Endodermal cell (in vitro differentiated cells): ENCODE data around the gene KCNK13. TPM values are rescaled to one million over a fixed set of nuclear protein-coding genes. Genes with fewer than 3 reads are reported as not detected.

ENCODE experiments used
- DNase-seq: peaks from one replicate; pipeline ENCODE4 v3.0.0-alpha.2; 2017
- H3K27ac ChIP-seq: 2 replicates; pipeline ENCODE4 v1.5.1; 2013; ENCODE audit warnings: mild to moderate bottlenecking, low read depth, low read length, moderate library complexity
- H3K27me3 ChIP-seq: 2 replicates; pipeline ENCODE4 v1.6.1; 2013; ENCODE audit warnings: mild to moderate bottlenecking, low read length, moderate library complexity; ENCODE audit not compliant: insufficient read depth, control insufficient read depth, poor library complexity, severe bottlenecking
- H3K36me3 ChIP-seq: 2 replicates; pipeline ENCODE4 v1.7.0; 2013; ENCODE audit warnings: mild to moderate bottlenecking, low read length, moderate library complexity; ENCODE audit not compliant: control insufficient read depth, insufficient read depth
- H3K4me1 ChIP-seq: one replicate; pipeline ENCODE4 v1.7.0; 2013; ENCODE audit warnings: low read length; ENCODE audit not compliant: control insufficient read depth, insufficient read depth
- H3K4me3 ChIP-seq: 2 replicates; pipeline ENCODE4 v1.5.1; 2013; ENCODE audit warnings: mild to moderate bottlenecking, low read length, moderate library complexity
- H3K9ac ChIP-seq: 2 replicates; pipeline ENCODE4 v1.6.1; 2013; ENCODE audit warnings: mild to moderate bottlenecking, low read length, moderate library complexity; ENCODE audit not compliant: poor library complexity, severe bottlenecking; ENCODE audit errors: extremely low read depth
- H3K9me3 ChIP-seq: 2 replicates; pipeline ENCODE4 v1.6.1; 2013; ENCODE audit warnings: mild to moderate bottlenecking, low read length, moderate library complexity; ENCODE audit not compliant: control insufficient read depth
- H3K27ac Mint-ChIP-seq: 2 replicates; pipeline ENCODE4 v1.8.0; 2020; ENCODE audit warnings: mixed read lengths
- H3K27me3 Mint-ChIP-seq: 2 replicates; pipeline ENCODE4 v1.8.0; 2021; ENCODE audit warnings: mild to moderate bottlenecking, mixed read lengths; ENCODE audit not compliant: insufficient read depth
- H3K36me3 Mint-ChIP-seq: 2 replicates; pipeline ENCODE4 v1.8.0; 2020; ENCODE audit warnings: low read depth, mixed read lengths
- H3K4me1 Mint-ChIP-seq: 2 replicates; pipeline ENCODE4 v1.8.0; 2020; ENCODE audit warnings: mixed read lengths
- H3K4me3 Mint-ChIP-seq: 2 replicates; pipeline ENCODE4 v1.8.0; 2020; ENCODE audit warnings: mild to moderate bottlenecking, moderate library complexity, mixed read lengths
- H3K9me3 Mint-ChIP-seq: 2 replicates; pipeline ENCODE4 v1.8.0; 2020; ENCODE audit warnings: mild to moderate bottlenecking, mixed read lengths
- WGBS, 2 experiments: methylation state at CpG; one replicate each; pipeline versions ENCODE4 v1.1.5 to v1.1.7; 2013; ENCODE audit warnings: missing lambda C conversion rate in 2 of 2, mixed read lengths in 1 of 2; ENCODE audit not compliant: insufficient coverage in 1 of 2, insufficient read length in 1 of 2; 5-methylcytosine and 5-hydroxymethylcytosine counted together
- total RNA-seq, 2 donors: library from RNA; stranded (reverse); fragmentation: NEBNext Ultra II Directional in 1 of 2; extraction: Animal tissue kit (Norgen Biotek cat#: 25700) in 1 of 2; gene quantifications; 2 replicates in 1 of 2; 3 replicates in 1 of 2; pipeline ENCODE4 v1.2.1, GENCODE V29; 2021
- TF ChIP-seq, protein P1 (sequence below): fragments of 200-600 bp; sonication (generic); conservative IDR thresholded peaks from 2 replicates; pipeline ENCODE4 v1.5.0; 2021; ENCODE audit warnings: antibody characterized with exemption, mild to moderate bottlenecking

The KCNK13 gene
- total RNA-seq, 2 donors from 2014 or later = 0.58 to 1.3 TPM

GRCh38 chr14:90045616-90046015 lies 16.2 kb upstream of the KCNK13 start:
- 87 to 100% methylated on average over 2 of the region's 2 CpGs for WGBS, 2 experiments
- H3K27ac Mint-ChIP-seq = no peak overlapping the region

DNA sequence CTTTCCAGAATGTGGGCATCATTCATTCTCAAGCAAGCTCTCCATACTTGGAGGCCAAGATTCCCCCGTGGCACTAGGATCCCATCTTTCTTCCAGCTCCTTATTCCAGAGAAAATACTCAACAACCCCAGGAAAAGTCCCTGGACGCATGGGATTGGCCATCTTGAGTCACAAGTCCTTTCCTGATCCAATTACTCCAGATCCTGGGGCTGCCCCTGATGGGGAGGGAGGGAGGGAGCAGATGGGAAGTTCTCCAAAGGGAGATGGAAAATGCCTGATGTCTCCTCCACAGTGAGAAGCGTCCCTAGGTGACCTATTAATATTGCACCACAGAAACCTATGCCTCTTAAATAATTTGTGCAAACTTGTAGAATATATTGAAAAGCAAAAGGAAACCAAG lies 12.4 kb upstream of the KCNK13 start:
- no peak overlapping the region for H3K4me3 ChIP-seq
- DNase-seq = no peak
- 86% methylated on average over 3 of the region's 3 CpGs; no CpG with 5 or more reads in 1 of the 2 experiments for WGBS, 2 experiments
- H3K27ac ChIP-seq = no peak overlapping the region
- no peak overlapping the region for H3K27ac Mint-ChIP-seq
- peaks cover 7% of the 10 kb centered on the region for H3K36me3 Mint-ChIP-seq
- TF ChIP-seq, protein P1, sequence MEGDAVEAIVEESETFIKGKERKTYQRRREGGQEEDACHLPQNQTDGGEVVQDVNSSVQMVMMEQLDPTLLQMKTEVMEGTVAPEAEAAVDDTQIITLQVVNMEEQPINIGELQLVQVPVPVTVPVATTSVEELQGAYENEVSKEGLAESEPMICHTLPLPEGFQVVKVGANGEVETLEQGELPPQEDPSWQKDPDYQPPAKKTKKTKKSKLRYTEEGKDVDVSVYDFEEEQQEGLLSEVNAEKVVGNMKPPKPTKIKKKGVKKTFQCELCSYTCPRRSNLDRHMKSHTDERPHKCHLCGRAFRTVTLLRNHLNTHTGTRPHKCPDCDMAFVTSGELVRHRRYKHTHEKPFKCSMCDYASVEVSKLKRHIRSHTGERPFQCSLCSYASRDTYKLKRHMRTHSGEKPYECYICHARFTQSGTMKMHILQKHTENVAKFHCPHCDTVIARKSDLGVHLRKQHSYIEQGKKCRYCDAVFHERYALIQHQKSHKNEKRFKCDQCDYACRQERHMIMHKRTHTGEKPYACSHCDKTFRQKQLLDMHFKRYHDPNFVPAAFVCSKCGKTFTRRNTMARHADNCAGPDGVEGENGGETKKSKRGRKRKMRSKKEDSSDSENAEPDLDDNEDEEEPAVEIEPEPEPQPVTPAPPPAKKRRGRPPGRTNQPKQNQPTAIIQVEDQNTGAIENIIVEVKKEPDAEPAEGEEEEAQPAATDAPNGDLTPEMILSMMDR = no peak
- no peak overlapping the region for H3K4me3 Mint-ChIP-seq
- H3K9me3 ChIP-seq = no peaks in the 10 kb centered on the region
- H3K4me1 Mint-ChIP-seq = peaks cover 14% of the 10 kb centered on the region
- H3K9me3 Mint-ChIP-seq = no peaks in the 10 kb centered on the region
- H3K27me3 ChIP-seq = no peaks in the 10 kb centered on the region
- H3K9ac ChIP-seq = no peak overlapping the region
- peaks cover 4% of the 10 kb centered on the region for H3K27me3 Mint-ChIP-seq
- no peaks in the 10 kb centered on the region for H3K4me1 ChIP-seq
- H3K36me3 ChIP-seq = peaks cover 11% of the 10 kb centered on the region

More at GRCh38 chr14:90045616-90046015, 16.2 kb upstream of the KCNK13 start:
- no peak for DNase-seq
- Histone ChIP-seq H3K36me3 (peaks cover 18% of the 10 kb centered on the region), H3K4me1 (no peaks in the 10 kb centered on the region), H3K27me3 (no peaks in the 10 kb centered on the region), H3K9me3 (no peaks in the 10 kb centered on the region), H3K9ac (no peak overlapping the region), H3K27ac (no peak overlapping the region), H3K4me3 (no peak overlapping the region)
- Mint-ChIP-seq H3K27me3 (no peaks in the 10 kb centered on the region), H3K36me3 (peaks cover 21% of the 10 kb centered on the region), H3K9me3 (no peaks in the 10 kb centered on the region), H3K4me1 (peaks cover 23% of the 10 kb centered on the region), H3K4me3 (no peak overlapping the region)
- TF ChIP-seq, protein P1 = no peak

- peaks cover 4% of the 10 kb centered on the region for H3K27me3 Mint-ChIP-seq
- H3K4me1 Mint-ChIP-seq = peaks cover 7% of the 10 kb centered on the region
- H3K36me3 Mint-ChIP-seq = no peaks in the 10 kb centered on the region
- no peak overlapping the region for H3K4me3 Mint-ChIP-seq
- H3K27ac Mint-ChIP-seq = no peak overlapping the region
- H3K4me1 ChIP-seq = no peaks in the 10 kb centered on the region
- H3K36me3 ChIP-seq = peaks cover 2% of the 10 kb centered on the region
- no peaks in the 10 kb centered on the region for H3K27me3 ChIP-seq
- TF ChIP-seq, protein P1 = no peak
- no peak for DNase-seq
- H3K9me3 ChIP-seq = no peaks in the 10 kb centered on the region
- H3K27ac ChIP-seq = no peak overlapping the region
- H3K9ac ChIP-seq = no peak overlapping the region
- H3K4me3 ChIP-seq = no peak overlapping the region
- 86 to 95% methylated on average over 1 to 4 of the region's 4 CpGs for WGBS, 2 experiments
- H3K9me3 Mint-ChIP-seq = no peaks in the 10 kb centered on the region
Measured at GRCh38 chr14:90050271-90050670, 11.5 kb upstream of the KCNK13 start.
